Stimulated activated CD4-positive, alpha-beta T cell treated with anti-CD3 and anti-CD28 coated beads, Interleukin-4, amount 100 ng/mL, for 24 hours (primary cell): ENCODE measurements around the gene ANKZF1.
"Not testable (repeated sequence)": the region's sequence is repeated elsewhere in the genome, so short reads cannot be mapped to it uniquely, and the experiment has no call there.

ENCODE experiments used
- DNase-seq: peaks from one replicate; pipeline ENCODE4 v3.0.0-alpha.2; 2020

Gene ANKZF1

GRCh38 chr2:219229305-219230058 lies at the start of gene ANKZF1, which contains the start of gene ATG9A:
TSS of gene ANKZF1 (plus strand) at chr2:219229806. CDS start at chr2:219230258, 452 bp downstream.
TSS of gene ATG9A (minus strand) at chr2:219229636. CDS start at chr2:219228024, 1,612 bp downstream.
- DNase-seq: peak; percentile 99

- no peak for DNase-seq
Observed at GRCh38 chr2:219180961-219181360, 48.6 kb upstream of the ANKZF1 start.

GRCh38 chr2:219181531-219181930 lies 48.1 kb upstream of the ANKZF1 start:
- DNase-seq: no peak

GRCh38 chr2:219182331-219183150 lies 47.1 kb upstream of the ANKZF1 start:
- no peak for DNase-seq

GRCh38 chr2:219183151-219183772 lies 46.3 kb upstream of the ANKZF1 start:
- DNase-seq: no peak

GRCh38 chr2:219184121-219184520 lies 45.5 kb upstream of the ANKZF1 start:
- no peak for DNase-seq

- no peak for DNase-seq
Observed at GRCh38 chr2:219186754-219187456, 42.7 kb upstream of the ANKZF1 start.

GRCh38 chr2:219197388-219197787 lies 32.2 kb upstream of the ANKZF1 start:
- DNase-seq: no peak

- no peak for DNase-seq
Observed at GRCh38 chr2:219198974-219199373, 30.6 kb upstream of the ANKZF1 start.

GRCh38 chr2:219199470-219200211 lies 30.0 kb upstream of the ANKZF1 start:
- DNase-seq: no peak

GRCh38 chr2:219200502-219201326 lies 28.9 kb upstream of the ANKZF1 start:
- not testable (repeated sequence) for DNase-seq

- DNase-seq: not testable (repeated sequence)
Observed at GRCh38 chr2:219201331-219201730, 28.3 kb upstream of the ANKZF1 start.

GRCh38 chr2:219204425-219205164 lies 25.0 kb upstream of the ANKZF1 start:
- DNase-seq: no peak

- DNase-seq: no peak
Observed at GRCh38 chr2:219205165-219205538, 24.5 kb upstream of the ANKZF1 start.

GRCh38 chr2:219205981-219206327 lies 23.7 kb upstream of the ANKZF1 start:
- DNase-seq: no peak

GRCh38 chr2:219206328-219207133 lies 23.1 kb upstream of the ANKZF1 start, which contains the start of gene ZFAND2B:
TSS of gene ZFAND2B (plus strand) at chr2:219206782. CDS start at chr2:219206988, 206 bp downstream.
- DNase-seq: peak; percentile 94

- no peak for DNase-seq
Observed at GRCh38 chr2:219207134-219207883, 22.3 kb upstream of the ANKZF1 start.

- DNase-seq: no peak
Observed at GRCh38 chr2:219207884-219208740, 21.5 kb upstream of the ANKZF1 start.
